A673 (cell line): Measurements from ENCODE around the gene IYD. TPM values are rescaled to one million over a fixed set of nuclear protein-coding genes. Genes with fewer than 3 reads are reported as not detected.

Source experiments
- BruUV-seq: library from RNA; stranded (reverse); fragments of 400-500 nt; replicated peaks from 2 replicates; lab custom pipeline; 2021; lab: Mats Ljungman, UMichigan
- CTCF ChIA-PET: fragments of 300-600 bp; sonication (Branson Sonifier 250); formaldehyde crosslinking; loops from one replicate; lab custom pipeline; 2022; ENCODE audit warnings: antibody characterized with exemption; lab: Charles Lee
- POLR2A ChIA-PET: fragments of 300-600 bp; sonication (Branson Sonifier 250); formaldehyde crosslinking; loops from one replicate; lab custom pipeline; 2022; ENCODE audit warnings: antibody characterized with exemption; ENCODE audit not compliant: low non-redundant PET; lab: Charles Lee
- DNase-seq: peaks from one replicate; pipeline ENCODE4 v3.0.0-alpha.2; 2015; ENCODE audit warnings: low spot score
- H3K27ac ChIP-seq: fragments of 200-600 bp; sonication (generic); 2 replicates; pipeline ENCODE4 v1.5.1; 2016; ENCODE audit warnings: mixed run types, low read depth, mild to moderate bottlenecking, mixed read lengths, antibody characterized with exemption, low read length; ENCODE audit not compliant: poor library complexity, severe bottlenecking
- H3K27me3 ChIP-seq: fragments of 200-600 bp; sonication (generic); replicated peaks from 2 replicates; pipeline ENCODE4 v1.6.1; 2017; ENCODE audit warnings: mixed run types, low read depth, mild to moderate bottlenecking, mixed read lengths, antibody characterized with exemption, low read length; ENCODE audit not compliant: insufficient read depth, poor library complexity
- H3K36me3 ChIP-seq: fragments of 200-600 bp; sonication (generic); 2 replicates; pipeline ENCODE4 v1.6.1; 2016; ENCODE audit warnings: mixed run types, mild to moderate bottlenecking, mixed read lengths, antibody characterized with exemption, low read length; ENCODE audit not compliant: insufficient read depth, poor library complexity, severe bottlenecking
- H3K4me1 ChIP-seq: fragments of 200-600 bp; sonication (generic); 2 replicates; pipeline ENCODE4 v1.6.1; 2017; ENCODE audit warnings: mixed run types, mild to moderate bottlenecking, mixed read lengths, antibody characterized with exemption, low read length; ENCODE audit not compliant: insufficient read depth, poor library complexity, severe bottlenecking
- H3K4me3 ChIP-seq: fragments of 200-600 bp; sonication (generic); 2 replicates; pipeline ENCODE4 v1.5.1; 2016; ENCODE audit warnings: low read depth, mixed run types, mild to moderate bottlenecking, mixed read lengths, low read length; ENCODE audit not compliant: poor library complexity, severe bottlenecking
- H3K9me3 ChIP-seq: fragments of 200-600 bp; sonication (generic); 2 replicates; pipeline ENCODE4 v1.6.1; 2016; ENCODE audit warnings: mixed run types, low read depth, mild to moderate bottlenecking, mixed read lengths, antibody characterized with exemption, low read length; ENCODE audit not compliant: poor library complexity, severe bottlenecking
- CTCF ChIP-seq: fragments of 300-800, 200-600 bp; sonication (generic); conservative IDR thresholded peaks from 2 replicates; pipeline ENCODE4 v1.5.1; 2017; ENCODE audit warnings: low read depth, mild to moderate bottlenecking, antibody characterized with exemption, low read length, moderate library complexity, mixed read lengths
- EZH2 ChIP-seq: fragments of 200-600 bp; sonication (generic); IDR thresholded peaks from 2 replicates; pipeline ENCODE4 v1.6.1; 2017; ENCODE audit warnings: borderline replicate concordance, low read depth, mild to moderate bottlenecking, mixed read lengths, antibody characterized with exemption, low read length; ENCODE audit not compliant: poor library complexity, severe bottlenecking
- intact Hi-C: fragments of 100-400 bp; cut with micrococcal nuclease; formaldehyde crosslinking; loops from one replicate; pipeline ENCODE4 v1.10.0; 2022; ENCODE audit not compliant: unreplicated experiment
- total RNA-seq: library from RNA; stranded (reverse); gene quantifications from 2 replicates; pipeline ENCODE4 v1.2.3, GENCODE V29; 2021

Gene IYD
- total RNA-seq, 1 experiment from 2014 or later, result not detected

GRCh38 chr6:150418827-150419594, 50.2 kb downstream of the IYD start:
- TF ChIP-seq EZH2, result no peak
- peak; percentile 82 for TF ChIP-seq CTCF
- ChIA-PET POLR2A (interaction anchor here (0.6 kb wide), 2 partner anchors 394 to 414 kb away, joined by 3 to 4 read pairs; no protein-coding TSS in a partner anchor), CTCF (interaction anchor here (0.6 to 2.6 kb wide), 19 partner anchors 24 to 1373 kb away, joined by 3 to 60 read pairs (median 3); no protein-coding TSS in a partner anchor)
- peak overlapping the region; percentile 92 for H3K27ac ChIP-seq
- no peaks in the 10 kb centered on the region for H3K36me3 ChIP-seq
- intact Hi-C loops, result loop anchor here (1.0 to 5.0 kb wide), 4 partner anchors 181 to 918 kb away; no protein-coding TSS in a partner anchor
- DNase-seq, result peak; percentile 93
- peak overlapping the region; percentile 39 for H3K4me3 ChIP-seq
- BruUV-seq, result no TSS peak
- peaks cover 5% of the 10 kb centered on the region for H3K9me3 ChIP-seq
- peaks cover 21% of the 10 kb centered on the region for H3K4me1 ChIP-seq
- H3K27me3 ChIP-seq, result no peaks in the 10 kb centered on the region

- no peaks in the 10 kb centered on the region for H3K36me3 ChIP-seq
- peaks cover 13% of the 10 kb centered on the region for H3K9me3 ChIP-seq
- H3K4me3 ChIP-seq, result no peak overlapping the region
- TF ChIP-seq CTCF (no peak), EZH2 (no peak)
- DNase-seq, result no peak
- peaks cover 21% of the 10 kb centered on the region for H3K4me1 ChIP-seq
- intact Hi-C loops, result no loop called here
- POLR2A ChIA-PET, result no interaction called here
- no TSS peak for BruUV-seq
- H3K27ac ChIP-seq, result peak overlapping the region; percentile 49
- H3K27me3 ChIP-seq, result no peaks in the 10 kb centered on the region
- CTCF ChIA-PET, result no interaction called here
Observed at GRCh38 chr6:150420428-150420827, 51.6 kb downstream of the IYD start.

GRCh38 chr6:150420926-150421325, 52.1 kb downstream of the IYD start:
- CTCF ChIA-PET, result no interaction called here
- H3K27ac ChIP-seq, result peak overlapping the region; percentile 49
- peaks cover 13% of the 10 kb centered on the region for H3K9me3 ChIP-seq
- no peak overlapping the region for H3K4me3 ChIP-seq
- H3K36me3 ChIP-seq, result no peaks in the 10 kb centered on the region
- H3K27me3 ChIP-seq, result no peaks in the 10 kb centered on the region
- no TSS peak for BruUV-seq
- POLR2A ChIA-PET, result no interaction called here
- peaks cover 21% of the 10 kb centered on the region for H3K4me1 ChIP-seq
- intact Hi-C loops, result no loop called here
- DNase-seq, result peak; percentile 79
- TF ChIP-seq EZH2 (no peak), CTCF (peak; percentile 44)
